GM12892 (cell line): ENCODE data around the gene RUBCNL.

Experiments used
- POLR2AphosphoS5 ChIP-seq: IDR thresholded peaks from 2 replicates; pipeline ENCODE4 v1.6.1; 2011; ENCODE audit warnings: low read depth, low read length, control low read depth
- TAF1 ChIP-seq: IDR thresholded peaks from 2 replicates; pipeline ENCODE4 v1.6.1; 2011; ENCODE audit warnings: low read depth, mild to moderate bottlenecking, control low read depth, low read length, borderline replicate concordance

- TF ChIP-seq TAF1 (no peak), POLR2AphosphoS5 (no peak)
Observed at GRCh38 chr13:46343279-46343994, 43.6 kb downstream of the RUBCNL start.
